HG03571 (cell line): ENCODE measurements around the gene SAMD14.
A peak's percentile ranks its signal among the peaks of the same experiment; 100 is the strongest.

Experiments
- ATAC-seq: cut with Tn5 transposase; IDR thresholded peaks from one replicate; pipeline ENCODE4 v1.9.1; 2021; ENCODE audit not compliant: unreplicated experiment

SAMD14 gene

DNA sequence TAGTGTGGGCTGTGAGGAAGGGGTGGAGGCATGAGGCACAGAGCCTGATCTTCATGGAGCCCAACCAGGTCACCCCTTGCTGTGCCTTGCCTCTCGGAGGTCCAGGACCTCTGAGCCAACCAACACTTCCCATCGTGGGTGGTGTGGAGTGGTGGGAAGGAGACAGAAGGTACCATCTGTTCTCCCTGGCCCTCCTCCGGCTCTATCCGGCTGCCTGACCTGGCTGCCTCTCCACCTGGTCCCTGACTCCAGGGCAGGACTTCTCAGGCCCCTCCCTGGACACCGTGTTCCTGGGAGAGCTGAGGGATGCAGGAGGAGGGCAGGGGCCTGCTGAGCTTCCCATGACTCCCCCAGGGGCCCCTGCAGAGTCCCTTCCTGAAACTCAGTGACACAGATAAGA is 31.0 kb downstream of the SAMD14 start:
- no peak for ATAC-seq

DNA sequence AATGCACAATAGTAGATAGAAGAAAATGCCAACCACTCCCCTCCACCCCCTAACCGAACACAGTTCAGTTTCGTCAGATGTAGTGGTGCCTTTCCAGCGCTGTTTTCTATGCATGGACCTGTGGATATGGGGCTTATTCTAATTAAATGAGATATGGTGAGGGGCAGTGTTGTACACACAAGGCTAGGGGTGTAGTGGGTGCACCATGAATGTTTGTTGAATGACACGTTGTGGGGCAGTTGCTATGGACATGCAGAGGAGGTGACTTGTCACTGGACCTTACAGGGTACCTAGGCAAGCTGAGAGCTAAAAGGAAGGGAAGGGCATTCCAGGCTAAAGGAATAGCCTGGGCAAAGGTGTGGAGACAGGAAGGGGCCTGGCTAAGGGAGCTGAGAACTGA is 31.4 kb downstream of the SAMD14 start:
- ATAC-seq: no peak

DNA sequence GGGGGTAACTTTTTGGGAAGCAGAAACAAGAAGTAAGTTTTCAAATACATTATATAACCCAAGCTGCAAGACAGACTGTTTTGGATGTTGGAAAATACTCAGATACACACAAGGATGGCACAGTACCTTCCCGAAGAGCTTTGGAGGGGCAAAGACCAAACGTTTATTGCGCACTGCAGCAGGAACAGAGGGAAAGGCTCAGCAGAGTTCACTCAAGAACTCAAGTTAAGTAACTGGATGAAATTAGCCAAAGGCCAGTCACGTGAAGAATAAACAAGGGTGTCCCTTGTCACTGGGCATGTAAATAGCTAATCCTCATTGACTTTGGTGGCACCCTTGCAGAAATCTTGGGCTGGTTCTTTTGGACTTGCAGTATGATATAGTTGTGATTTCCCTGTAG is 32.0 kb downstream of the SAMD14 start:
- ATAC-seq: no peak

DNA sequence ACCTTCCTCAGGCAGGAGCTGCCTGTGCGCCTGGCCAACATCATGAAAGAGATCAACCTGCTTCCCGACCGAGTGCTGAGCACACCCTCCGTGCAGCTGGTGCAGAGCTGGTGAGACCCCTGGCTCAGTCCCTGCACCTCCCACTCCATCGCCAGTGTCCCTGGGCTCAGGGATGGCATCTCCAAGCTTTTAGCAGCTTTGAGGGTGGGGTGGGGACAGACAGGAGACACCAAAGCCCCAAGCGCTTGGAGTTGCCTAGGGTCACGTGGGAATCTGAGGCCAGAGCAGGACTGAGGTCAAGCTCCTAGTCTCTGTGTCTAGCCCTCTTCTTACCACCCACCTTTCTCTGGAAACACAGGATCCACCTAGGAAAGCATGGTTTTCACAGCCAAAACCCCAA is 32.5 kb downstream of the SAMD14 start:
- ATAC-seq: no peak

DNA sequence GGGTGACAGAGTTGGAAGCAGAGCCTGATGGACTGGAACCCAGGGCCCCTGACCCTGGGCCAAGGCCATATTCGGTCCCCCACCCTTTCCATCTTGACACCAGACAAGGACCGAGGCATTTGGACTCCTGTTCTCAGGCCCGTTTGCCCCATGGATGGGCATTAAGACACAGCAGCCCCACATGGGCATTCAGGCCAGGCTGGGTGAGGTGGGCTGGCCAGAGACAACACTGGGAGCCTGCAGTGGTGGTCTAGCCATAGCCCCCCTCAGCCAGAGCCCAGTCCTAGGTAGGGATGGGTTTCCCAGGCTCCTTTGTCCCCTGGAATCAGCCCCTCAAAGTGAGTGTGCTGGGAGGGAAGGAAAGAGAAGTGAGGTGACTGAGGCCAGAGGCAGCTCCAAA is 33.2 kb downstream of the SAMD14 start:
- no peak for ATAC-seq

DNA sequence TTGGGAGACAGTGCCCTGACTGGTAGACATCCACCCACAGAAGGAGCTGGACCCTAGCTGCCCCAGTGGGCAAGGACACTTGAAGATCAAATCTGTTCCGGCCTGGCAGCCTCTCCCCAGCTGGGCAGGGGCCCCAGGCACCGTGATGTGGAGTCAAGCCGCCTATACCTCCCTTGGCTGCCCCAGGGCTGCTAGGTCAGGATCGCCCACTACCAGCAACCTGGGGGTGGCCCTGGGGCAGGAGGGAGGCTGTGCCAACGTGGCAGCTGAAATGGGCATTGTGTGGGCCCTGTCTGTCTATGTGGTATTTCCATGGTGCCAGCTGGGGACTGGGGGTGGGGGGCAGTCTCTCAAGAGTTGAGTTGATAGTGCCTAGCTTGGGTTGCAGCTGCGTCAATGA is 33.9 kb downstream of the SAMD14 start:
- ATAC-seq: no peak

DNA sequence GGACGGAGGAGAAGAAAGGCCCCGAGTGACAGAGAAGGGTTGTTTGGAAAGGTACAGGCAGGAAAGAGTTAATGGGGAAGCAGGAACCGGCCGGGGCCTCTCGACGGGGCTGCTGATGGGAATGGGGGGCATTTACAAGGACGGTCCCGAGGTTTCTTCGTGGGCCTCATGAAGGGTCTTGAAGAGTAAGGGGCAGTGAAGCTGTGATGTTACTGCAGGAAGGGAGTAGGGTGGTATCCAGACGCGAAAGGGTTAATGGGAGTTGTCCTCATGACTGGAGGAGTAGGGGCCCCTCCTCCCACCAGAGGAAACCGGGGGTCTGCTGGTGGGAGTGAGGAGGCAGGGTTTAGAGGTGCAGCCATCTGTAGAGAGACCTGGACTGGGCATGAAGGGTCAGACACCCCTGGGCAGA is 34.3 kb downstream of the SAMD14 start:
- no peak for ATAC-seq

DNA sequence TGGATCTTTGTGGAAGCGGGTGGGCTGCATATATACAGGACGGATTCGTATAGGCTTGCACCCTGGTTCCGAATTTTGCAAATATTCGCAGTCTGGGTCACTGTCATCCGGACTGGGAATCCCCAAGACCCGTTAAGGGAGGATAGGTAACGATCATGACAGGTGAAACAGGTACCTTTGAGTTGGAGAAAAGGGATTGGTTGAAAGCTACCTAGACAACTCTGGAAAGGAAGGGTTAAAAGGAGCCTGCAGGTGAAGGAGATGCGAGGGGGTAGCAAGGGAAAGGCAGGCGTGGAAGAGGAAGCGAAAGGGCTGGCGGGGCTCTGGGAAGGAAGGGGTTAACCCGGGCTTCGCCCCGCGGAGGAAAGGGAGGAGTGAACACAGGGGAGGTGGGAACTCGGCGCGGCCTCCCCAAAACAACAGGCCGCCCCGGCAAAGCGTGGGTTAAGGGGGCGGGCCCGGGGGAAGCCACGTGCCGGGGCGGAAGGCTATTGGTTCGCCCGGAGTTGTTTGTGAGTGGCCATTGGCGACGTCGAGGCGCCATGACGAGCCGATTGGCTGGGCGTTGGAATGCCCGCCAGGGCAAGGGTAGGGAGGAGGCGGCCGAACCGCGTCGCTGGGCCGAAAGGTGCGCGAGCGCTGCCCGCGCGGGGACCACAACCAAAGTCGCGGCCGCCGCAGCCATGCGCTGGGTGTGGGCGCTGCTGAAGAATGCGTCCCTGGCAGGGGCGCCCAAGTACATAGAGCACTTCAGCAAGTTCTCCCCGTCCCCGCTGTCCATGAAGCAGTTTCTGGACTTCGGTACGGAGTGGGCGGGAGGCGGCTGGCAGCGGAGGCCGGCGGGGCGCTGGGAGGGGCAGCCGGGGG is 35.0 kb downstream of the SAMD14 start, which contains the start of gene PDK2:
PDK2 (plus strand) TSS at position 599 of the 867 bp plus-strand sequence; CDS start at position 684, 85 bp downstream.
- peak; percentile 85 for ATAC-seq

DNA sequence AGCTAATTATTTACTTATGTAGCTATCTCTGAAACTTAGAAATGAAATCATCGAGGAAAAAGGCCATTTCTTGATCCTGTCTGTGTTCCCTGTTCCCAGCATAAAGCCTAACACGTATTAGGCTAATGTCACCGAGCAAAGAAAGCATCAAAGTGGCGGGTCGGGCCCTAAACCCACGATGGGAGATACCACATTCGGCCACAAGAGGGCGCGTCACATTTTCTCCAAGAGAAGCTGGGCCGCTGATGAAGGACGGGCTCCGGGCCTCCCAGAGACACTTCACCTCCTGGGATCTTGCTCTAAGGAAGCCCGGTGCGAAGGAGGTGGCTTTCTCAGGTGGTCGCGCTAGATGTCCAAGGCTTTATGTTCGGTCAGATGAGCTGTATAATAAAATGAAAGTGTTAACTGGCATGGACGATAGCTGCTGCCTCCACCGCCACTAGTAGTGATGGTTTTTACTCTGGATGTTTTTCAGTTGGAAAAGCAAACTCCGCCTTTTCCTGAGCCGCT is 35.7 kb downstream of the SAMD14 start:
- peak; percentile 48 for ATAC-seq

DNA sequence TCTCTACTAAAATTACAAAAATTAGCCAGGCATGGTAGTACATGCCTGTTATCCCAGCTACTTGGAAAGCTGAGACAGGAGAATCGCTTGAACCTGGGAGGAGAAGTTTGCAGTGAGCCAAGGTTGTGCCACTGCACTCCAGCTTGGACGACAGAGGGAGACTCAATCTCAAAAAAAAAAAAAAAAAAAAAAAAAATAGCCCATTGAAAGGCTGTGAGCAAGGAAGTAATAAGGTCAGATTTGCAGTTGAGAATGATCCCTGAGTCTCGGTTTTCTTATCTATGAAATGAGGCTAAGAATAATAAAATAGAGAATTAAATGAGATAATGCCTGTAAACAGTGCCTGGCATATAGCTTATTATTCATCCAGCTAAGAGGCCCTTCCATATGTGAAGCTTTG is 36.2 kb downstream of the SAMD14 start:
- ATAC-seq: no peak

DNA sequence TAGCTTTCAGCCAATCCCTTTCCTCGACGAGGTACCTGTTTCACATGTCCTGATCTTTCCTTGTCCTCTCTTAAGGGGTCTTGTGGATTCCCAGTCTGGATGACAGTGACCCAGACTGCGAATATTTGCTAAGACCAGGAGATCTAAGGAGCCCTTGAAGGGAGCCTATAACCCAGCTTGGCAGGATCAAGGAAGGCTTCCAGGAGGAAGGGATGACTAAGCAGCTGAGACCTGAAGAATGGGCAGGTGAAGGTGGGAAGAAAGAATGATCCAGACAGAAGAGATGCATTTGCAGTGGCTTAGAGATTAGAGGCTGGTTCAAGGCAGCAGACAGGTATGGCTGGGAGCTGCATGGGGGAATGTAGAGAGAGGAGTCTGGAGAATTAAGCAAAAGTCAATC is 36.7 kb downstream of the SAMD14 start:
- ATAC-seq: no peak

DNA sequence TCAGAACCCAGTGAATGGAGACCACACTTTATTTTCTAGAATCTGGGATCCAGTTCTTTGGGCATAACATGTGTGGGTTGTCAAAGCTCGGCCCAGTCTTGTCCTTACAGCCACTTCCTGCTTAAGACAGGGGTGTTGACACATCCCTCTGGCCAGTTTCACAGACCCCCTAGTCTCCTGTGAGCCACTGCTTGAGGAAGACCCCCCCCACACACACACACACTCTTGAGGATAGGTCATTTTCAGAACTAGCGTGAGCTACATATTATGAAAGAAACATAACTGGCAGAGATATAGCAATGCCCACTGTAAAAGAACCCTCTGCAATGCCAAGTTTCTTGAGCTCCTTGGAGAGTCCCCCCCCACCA is 38.1 kb downstream of the SAMD14 start:
- no peak for ATAC-seq

DNA sequence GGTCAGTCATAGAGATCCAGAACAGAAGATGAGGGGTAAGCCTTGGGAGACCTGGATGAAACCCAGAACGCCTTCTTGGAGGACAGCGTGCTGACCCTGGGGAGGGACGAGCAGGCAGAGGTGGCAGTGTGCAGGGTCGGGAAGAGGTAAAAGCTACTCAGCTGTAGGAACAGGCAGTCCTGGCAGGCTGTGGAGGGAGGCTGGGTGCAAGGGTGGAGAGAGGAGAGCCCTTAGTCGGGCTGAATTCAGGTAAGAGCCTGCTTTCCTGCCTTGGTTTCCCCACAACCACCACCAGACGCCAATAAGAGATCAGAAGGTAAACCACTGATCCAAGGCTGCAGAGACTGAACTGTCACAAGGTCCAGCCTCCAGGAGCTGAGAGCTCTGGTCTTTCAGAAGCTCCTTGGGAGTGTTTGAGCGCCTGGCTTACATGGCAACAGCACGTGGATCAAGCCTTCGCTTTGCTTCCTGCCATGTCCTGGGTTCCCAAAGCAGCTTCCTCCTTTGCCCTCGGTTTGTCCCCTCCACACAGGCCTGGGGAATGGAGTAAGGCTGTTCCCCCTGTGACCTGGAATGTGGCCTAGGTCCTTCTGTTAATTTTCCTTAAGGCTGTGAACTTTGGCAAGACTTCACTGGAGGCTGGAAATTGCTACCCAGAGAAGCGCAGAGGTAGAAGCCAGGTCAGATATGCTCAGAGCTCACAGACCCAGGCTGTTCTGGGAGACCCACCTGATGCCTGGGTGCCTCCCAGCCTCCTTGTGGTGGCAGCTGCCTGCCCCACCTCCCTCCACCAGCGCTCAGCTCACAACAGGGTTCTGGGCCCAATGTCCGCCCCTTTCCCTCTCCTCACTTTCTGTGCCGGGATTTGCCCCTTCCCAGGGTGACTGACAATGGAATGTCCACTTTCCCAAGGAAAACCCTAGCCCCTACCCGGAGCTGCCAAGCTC is 38.7 kb downstream of the SAMD14 start:
- no peak for ATAC-seq

DNA sequence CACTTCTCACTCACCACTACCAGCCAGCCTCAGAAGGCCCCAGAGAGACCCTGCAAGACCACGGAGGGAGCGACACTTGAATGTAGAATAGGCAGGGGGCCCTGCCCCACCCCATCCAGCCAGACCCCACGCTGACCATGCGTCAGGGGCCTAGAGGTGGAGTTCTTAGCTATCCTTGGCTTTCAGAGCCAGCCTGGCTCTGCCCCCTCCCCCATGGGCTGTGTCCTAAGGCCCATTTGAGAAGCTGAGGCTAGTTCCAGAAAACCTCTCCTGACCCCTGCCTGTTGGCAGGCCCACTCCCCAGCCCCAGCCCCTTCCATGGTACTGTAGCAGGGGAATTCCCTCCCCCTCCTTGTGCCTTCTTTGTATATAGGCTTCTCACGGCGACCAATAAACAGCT is 39.9 kb downstream of the SAMD14 start:
- ATAC-seq: no peak

DNA sequence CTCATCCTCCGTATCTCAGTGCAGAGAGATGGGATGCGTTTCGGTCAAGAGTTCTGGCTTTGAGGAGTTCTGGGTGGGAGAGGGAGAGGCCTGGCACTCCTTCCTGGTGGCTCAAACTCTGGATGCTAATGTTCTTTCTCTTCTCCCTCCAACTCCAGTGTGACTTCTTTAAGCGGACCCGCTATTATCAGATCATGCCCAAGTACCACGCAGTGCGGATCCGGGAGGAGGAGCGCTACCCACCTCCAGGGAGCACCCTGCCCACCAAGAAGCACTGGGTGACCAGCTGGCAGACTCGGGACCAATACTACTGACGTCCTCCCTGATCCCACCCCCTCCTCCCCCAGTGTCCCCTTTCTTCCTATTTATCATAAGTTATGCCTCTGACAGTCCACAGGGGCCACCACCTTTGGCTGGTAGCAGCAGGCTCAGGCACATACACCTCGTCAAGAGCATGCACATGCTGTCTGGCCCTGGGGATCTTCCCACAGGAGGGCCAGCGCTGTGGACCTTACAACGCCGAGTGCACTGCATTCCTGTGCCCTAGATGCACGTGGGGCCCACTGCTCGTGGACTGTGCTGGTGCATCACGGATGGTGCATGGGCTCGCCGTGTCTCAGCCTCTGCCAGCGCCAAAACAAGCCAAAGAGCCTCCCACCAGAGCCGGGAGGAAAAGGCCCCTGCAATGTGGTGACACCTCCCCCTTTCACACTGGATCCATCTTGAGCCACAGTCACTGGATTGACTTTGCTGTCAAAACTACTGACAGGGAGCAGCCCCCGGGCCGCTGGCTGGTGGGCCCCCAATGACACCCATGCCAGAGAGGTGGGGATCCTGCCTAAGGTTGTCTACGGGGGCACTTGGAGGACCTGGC is 40.8 kb downstream of the SAMD14 start:
- no peak for ATAC-seq

DNA sequence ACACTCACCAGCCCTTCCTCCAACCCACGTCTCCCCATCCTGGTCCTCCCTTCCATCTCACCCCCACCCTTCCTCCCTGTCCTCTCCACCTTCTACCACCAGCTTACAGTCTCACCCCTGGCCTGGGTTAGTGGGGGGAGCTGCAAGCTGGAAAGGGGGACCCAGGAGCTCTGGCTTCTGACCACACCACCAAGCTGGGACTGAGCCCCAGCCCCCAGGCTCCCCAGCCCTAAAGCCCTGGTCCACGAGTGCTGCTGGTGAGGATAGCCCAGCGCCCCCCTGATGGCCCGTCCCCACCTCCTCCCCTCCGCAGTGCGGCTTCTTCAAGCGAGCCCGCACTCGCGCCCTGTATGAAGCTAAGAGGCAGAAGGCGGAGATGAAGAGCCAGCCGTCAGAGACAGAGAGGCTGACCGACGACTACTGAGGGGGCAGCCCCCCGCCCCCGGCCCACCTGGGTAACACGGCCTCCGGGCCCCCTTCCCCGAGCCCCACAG is 42.0 kb downstream of the SAMD14 start:
- no peak for ATAC-seq

DNA sequence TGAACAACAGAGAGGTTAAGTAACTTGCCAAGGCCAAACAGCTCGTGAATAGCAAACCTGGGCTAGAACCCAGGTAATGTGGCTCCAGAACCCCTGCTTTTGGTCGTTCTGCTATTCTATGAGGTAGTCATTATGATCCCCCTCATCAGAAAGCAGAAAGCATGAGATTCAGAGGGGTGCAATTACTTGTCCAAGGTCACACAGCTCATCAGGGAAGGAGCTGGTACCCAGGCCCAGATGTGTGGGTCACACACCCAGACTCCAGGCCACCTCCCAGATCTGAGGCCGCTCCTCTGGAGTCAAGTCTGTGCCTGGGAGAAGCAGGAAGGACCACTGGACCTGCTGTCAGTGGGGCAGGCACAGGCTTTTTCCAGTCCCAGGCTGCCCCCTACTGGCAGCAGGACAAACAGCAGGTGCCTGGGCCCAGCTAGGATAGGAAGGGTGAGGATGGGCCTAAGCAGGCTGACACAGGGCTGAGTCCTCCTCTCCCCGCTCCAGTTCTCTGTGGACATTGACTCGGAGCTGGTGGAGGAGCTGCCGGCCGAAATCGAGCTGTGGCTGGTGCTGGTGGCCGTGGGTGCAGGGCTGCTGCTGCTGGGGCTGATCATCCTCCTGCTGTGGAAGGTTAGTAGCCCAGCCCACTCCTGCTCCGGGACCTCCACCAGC is 42.6 kb downstream of the SAMD14 start:
- no peak for ATAC-seq

DNA sequence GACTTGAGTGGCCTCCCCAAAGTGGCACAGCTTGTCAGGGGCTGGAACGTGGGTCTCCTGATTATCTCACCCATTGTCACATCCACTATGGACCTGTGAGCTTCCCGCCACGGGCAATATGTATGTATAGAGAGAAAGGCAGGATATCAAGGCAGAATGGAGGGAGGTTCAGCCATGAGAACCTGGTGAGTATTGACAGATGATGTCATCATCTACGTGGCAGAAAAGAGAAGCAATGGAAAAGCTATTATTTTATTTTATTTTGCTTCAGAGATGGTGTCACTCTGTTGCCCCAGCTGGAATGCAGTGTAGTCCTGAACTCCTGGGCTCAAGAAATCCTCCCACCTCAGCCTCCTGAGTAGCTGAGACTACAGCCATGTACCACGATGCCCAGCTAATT is 48.2 kb downstream of the SAMD14 start:
- no peak for ATAC-seq

DNA sequence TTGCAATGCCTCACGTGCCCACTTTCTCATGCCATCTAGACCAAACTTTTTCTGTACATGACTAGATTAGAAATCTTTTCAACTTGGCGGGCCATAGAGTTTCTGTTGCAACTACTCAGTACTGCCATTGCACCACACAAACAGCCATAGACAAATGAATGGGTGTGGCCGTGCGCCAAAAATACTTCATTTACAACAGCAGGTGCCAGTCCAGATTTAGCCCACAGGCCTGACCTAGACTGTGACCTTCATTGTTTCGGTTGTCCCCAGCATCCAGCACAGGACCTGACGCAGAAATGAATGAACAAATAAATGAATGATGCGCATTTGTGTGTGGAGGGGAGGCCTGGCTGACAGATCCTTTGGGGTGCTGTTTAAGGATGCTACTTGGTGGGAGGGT is 49.1 kb downstream of the SAMD14 start:
- no peak for ATAC-seq

DNA sequence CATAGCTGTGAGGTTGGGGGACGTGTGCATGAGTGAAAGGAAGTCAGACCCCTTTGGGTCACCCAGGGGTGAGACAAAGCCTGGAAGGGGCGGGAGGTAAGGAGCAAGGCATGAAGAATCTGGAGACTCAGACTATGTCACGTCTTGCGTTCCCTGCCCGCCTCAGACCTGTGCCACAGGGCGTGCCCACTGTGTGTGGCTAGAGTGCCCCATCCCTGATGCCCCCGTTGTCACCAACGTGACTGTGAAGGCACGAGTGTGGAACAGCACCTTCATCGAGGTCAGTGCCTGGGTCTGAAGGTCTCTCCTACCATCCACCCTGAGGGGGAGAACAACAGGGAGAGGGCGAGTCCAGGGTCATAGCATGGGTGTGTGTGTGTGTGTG is 49.9 kb downstream of the SAMD14 start:
- no peak for ATAC-seq
